H1 (cell line): ENCODE measurements around the gene SPTBN1. TPM values are rescaled to one million over a fixed set of nuclear protein-coding genes. Genes with fewer than 3 reads are reported as not detected.

ENCODE experiments used
- CTCF ChIA-PET: fragments of 300-600 bp; sonication (Branson Sonifier 250); formaldehyde crosslinking; loops from one replicate; lab custom pipeline; 2021; ENCODE audit not compliant: partially characterized antibody; lab: Charles Lee
- POLR2A ChIA-PET: fragments of 300-600 bp; sonication (Branson Sonifier 250); formaldehyde crosslinking; loops from one replicate; lab custom pipeline; 2021; ENCODE audit warnings: inconsistent platforms; ENCODE audit not compliant: partially characterized antibody; lab: Charles Lee
- DNase-seq, 2 experiments: peaks; one replicate each; pipeline versions ENCODE4 v3.0.0 to v3.0.0-alpha.2; 2010 to 2022; ENCODE audit warnings: low spot score in 2 of 2, low read depth in 1 of 2, mixed read lengths in 1 of 2
- FAIRE-seq: peaks from 2 replicates; lab custom pipeline; 2011; peaks lifted over from hg19 to GRCh38; lab: Jason Lieb, UNC
- H2AFZ ChIP-seq: 2 replicates; pipeline ENCODE4 v1.8.1; 2012; ENCODE audit warnings: low read length, inconsistent platforms
- H2AK5ac ChIP-seq: 2 replicates; pipeline ENCODE4 v1.6.1; 2013; ENCODE audit warnings: low read depth, low read length
- H2BK120ac ChIP-seq: replicated peaks from 2 replicates; pipeline ENCODE3; 2013; ENCODE audit warnings: low read depth, low read length, inconsistent platforms
- H2BK12ac ChIP-seq: 2 replicates; pipeline ENCODE4 v1.6.1; 2013; ENCODE audit warnings: low read depth, low read length
- H2BK15ac ChIP-seq: 2 replicates; pipeline ENCODE4 v1.6.1; 2013; ENCODE audit warnings: low read length
- H2BK20ac ChIP-seq: 2 replicates; pipeline ENCODE4 v1.6.1; 2013; ENCODE audit warnings: low read length
- H2BK5ac ChIP-seq: 2 replicates; pipeline ENCODE4 v1.6.1; 2013; ENCODE audit warnings: low read depth, low read length
- H3K14ac ChIP-seq: 2 replicates; pipeline ENCODE4 v1.6.1; 2013; ENCODE audit warnings: inconsistent platforms; ENCODE audit not compliant: insufficient read length
- H3K18ac ChIP-seq: 2 replicates; pipeline ENCODE4 v1.6.1; 2013; ENCODE audit warnings: low read length; ENCODE audit errors: extremely low read depth
- H3K23ac ChIP-seq: 2 replicates; pipeline ENCODE4 v1.6.1; 2013; ENCODE audit warnings: inconsistent platforms; ENCODE audit not compliant: insufficient read length
- H3K23me2 ChIP-seq: 2 replicates; pipeline ENCODE4 v1.6.1; 2013; ENCODE audit warnings: low read depth, low read length
- H3K27ac ChIP-seq: 2 replicates; pipeline ENCODE4 v1.6.1; 2011; ENCODE audit warnings: low read depth, low read length, inconsistent platforms
- H3K27me3 ChIP-seq, 4 experiments: replicated peaks in 1 of 4; 1 replicate in 1 of 4; 2 replicates in 3 of 4; pipeline versions ENCODE4 v1.6.1 to v1.8.1; 2011 to 2013; ENCODE audit warnings: low read length in 3 of 4, mild to moderate bottlenecking in 3 of 4, inconsistent platforms in 2 of 4, mixed read lengths in 2 of 4, moderate library complexity in 1 of 4; ENCODE audit not compliant: control insufficient read depth in 3 of 4, insufficient read depth in 3 of 4; ENCODE audit errors: extremely low read depth in 1 of 4
- H3K36me3 ChIP-seq, 4 experiments: 2 replicates each; pipeline versions ENCODE4 v1.6.1 to v1.8.1; 2011 to 2013; ENCODE audit warnings: mild to moderate bottlenecking in 4 of 4, low read length in 3 of 4, moderate library complexity in 2 of 4, control low read depth in 1 of 4, inconsistent platforms in 1 of 4; ENCODE audit not compliant: insufficient read depth in 4 of 4, control insufficient read depth in 2 of 4
- H3K4ac ChIP-seq: replicated peaks from 2 replicates; pipeline ENCODE3; 2013; ENCODE audit warnings: low read length, low read depth, mixed read lengths, inconsistent platforms; ENCODE audit not compliant: insufficient read length
- H3K4me1 ChIP-seq, 4 experiments: replicated peaks in 1 of 4; 1 replicate in 1 of 4; 2 replicates in 3 of 4; pipeline versions ENCODE4 v1.6.1 to v1.8.1; 2011 to 2013; ENCODE audit warnings: low read length in 3 of 4, inconsistent platforms in 2 of 4, mixed read lengths in 1 of 4; ENCODE audit not compliant: insufficient read depth in 4 of 4, control insufficient read depth in 3 of 4
- H3K4me2 ChIP-seq, 2 experiments: 2 replicates each; pipeline versions ENCODE4 v1.6.1 to v1.8.1; 2011 to 2013; ENCODE audit warnings: low read depth in 2 of 2, low read length in 2 of 2, control low read depth in 1 of 2, inconsistent platforms in 1 of 2, mild to moderate bottlenecking in 1 of 2; ENCODE audit not compliant: insufficient read depth in 1 of 2
- H3K4me3 ChIP-seq, 4 experiments: fragments of 200-600, 300-600 bp in 1 of 4; sonication (generic), shearing (Covaris generic), sonication (Bioruptor Twin) in 1 of 4; 2 replicates each; pipeline versions ENCODE4 v1.5.1 to v1.8.1; 2011 to 2016; ENCODE audit warnings: low read length in 4 of 4, low read depth in 3 of 4, control low read depth in 2 of 4, inconsistent platforms in 2 of 4, mild to moderate bottlenecking in 2 of 4, mixed read lengths in 1 of 4, moderate library complexity in 1 of 4; ENCODE audit not compliant: insufficient read depth in 2 of 4; ENCODE audit errors: extremely low read depth in 1 of 4
- H3K56ac ChIP-seq: replicated peaks from 2 replicates; pipeline ENCODE3; 2013; ENCODE audit warnings: low read depth, mild to moderate bottlenecking, mixed read lengths, low read length, inconsistent platforms; ENCODE audit not compliant: insufficient read length
- H3K79me1 ChIP-seq: 2 replicates; pipeline ENCODE4 v1.6.1; 2013; ENCODE audit warnings: low read depth, low read length, control low read depth
- H3K79me2 ChIP-seq, 2 experiments: 2 replicates each; pipeline versions ENCODE4 v1.6.1 to v1.8.1; 2012 to 2013; ENCODE audit warnings: low read length in 2 of 2, mild to moderate bottlenecking in 2 of 2, inconsistent platforms in 1 of 2; ENCODE audit not compliant: insufficient read depth in 2 of 2, control insufficient read depth in 1 of 2
- H3K9ac ChIP-seq, 4 experiments: replicated peaks in 1 of 4; 1 replicate in 1 of 4; 2 replicates in 3 of 4; pipeline versions ENCODE4 v1.6.1 to v1.8.1; 2011 to 2013; ENCODE audit warnings: low read depth in 3 of 4, low read length in 3 of 4, control low read depth in 2 of 4, mild to moderate bottlenecking in 2 of 4, moderate library complexity in 2 of 4, inconsistent platforms in 1 of 4; ENCODE audit errors: extremely low read depth in 1 of 4
- H3K9me3 ChIP-seq, 2 experiments: 2 replicates each; pipeline versions ENCODE4 v1.6.1 to v1.8.1; 2012 to 2013; ENCODE audit warnings: mild to moderate bottlenecking in 2 of 2, moderate library complexity in 2 of 2, control low read depth in 1 of 2, inconsistent platforms in 1 of 2, low read depth in 1 of 2, low read length in 1 of 2, mixed read lengths in 1 of 2; ENCODE audit not compliant: insufficient read depth in 2 of 2
- H4K20me1 ChIP-seq, 2 experiments: replicated peaks in 1 of 2; 2 replicates each; pipeline versions ENCODE3 to v1.8.1; 2011 to 2013; ENCODE audit warnings: inconsistent platforms in 2 of 2, low read length in 2 of 2, mild to moderate bottlenecking in 1 of 2; ENCODE audit not compliant: insufficient read depth in 2 of 2, control insufficient read depth in 1 of 2
- H4K5ac ChIP-seq: 2 replicates; pipeline ENCODE4 v1.6.1; 2013; ENCODE audit warnings: low read length, low read depth, mixed read lengths, inconsistent platforms; ENCODE audit not compliant: insufficient read length
- H4K8ac ChIP-seq: 2 replicates; pipeline ENCODE4 v1.8.0; 2013; ENCODE audit warnings: mild to moderate bottlenecking, moderate library complexity, low read length, inconsistent platforms; ENCODE audit not compliant: insufficient read depth; ENCODE audit errors: extremely low read depth
- H4K91ac ChIP-seq: replicated peaks from 2 replicates; pipeline ENCODE3; 2013; ENCODE audit warnings: low read length, mixed read lengths, inconsistent platforms; ENCODE audit not compliant: insufficient read length
- ATF2 ChIP-seq: IDR thresholded peaks from 2 replicates; pipeline ENCODE4 v1.6.1; 2012; ENCODE audit warnings: low read length, inconsistent platforms
- CBX5 ChIP-seq: fragments of 300-800, 300-1000 bp; sonication (generic); IDR thresholded peaks from 2 replicates; pipeline ENCODE4 v1.7.1; 2016; ENCODE audit warnings: antibody characterized with exemption, low read length, low read depth
- CHD2 ChIP-seq: IDR thresholded peaks from 2 replicates; pipeline ENCODE4 v1.6.1; 2012; ENCODE audit warnings: low read length, improper control_type of control experiment
- NANOG ChIP-seq: IDR thresholded peaks from 2 replicates; pipeline ENCODE4 v1.6.1; 2011; ENCODE audit warnings: low read length, low read depth, mild to moderate bottlenecking, inconsistent platforms; ENCODE audit not compliant: insufficient read depth, poor library complexity, severe bottlenecking
- POLR2A ChIP-seq, 2 experiments: IDR thresholded peaks; 1 replicate in 1 of 2; 2 replicates in 1 of 2; pipeline ENCODE4 v1.6.1; 2011; ENCODE audit warnings: low read depth in 2 of 2, low read length in 2 of 2, mild to moderate bottlenecking in 2 of 2; ENCODE audit errors: control extremely low read depth in 1 of 2
- RBBP5 ChIP-seq: IDR thresholded peaks from 2 replicates; pipeline ENCODE4 v1.7.1; 2012; ENCODE audit warnings: low read depth, mild to moderate bottlenecking, inconsistent platforms, low read length, moderate library complexity, borderline replicate concordance
- RFX5 ChIP-seq: IDR thresholded peaks from 2 replicates; pipeline ENCODE4 v1.6.1; 2011; ENCODE audit warnings: low read depth, low read length, improper control_type of control experiment, borderline replicate concordance
- SIX5 ChIP-seq: IDR thresholded peaks from 2 replicates; pipeline ENCODE4 v1.6.1; 2011; ENCODE audit warnings: mild to moderate bottlenecking, low read depth, low read length
- TBP ChIP-seq: IDR thresholded peaks from 2 replicates; pipeline ENCODE4 v1.6.1; 2011; ENCODE audit warnings: low read depth, low read length, improper control_type of control experiment
- TEAD4 ChIP-seq: IDR thresholded peaks from 2 replicates; pipeline ENCODE4 v1.6.1; 2012; ENCODE audit warnings: low read depth, low read length, inconsistent platforms, mixed read lengths
- WGBS, 2 experiments: shearing (Covaris generic) in 1 of 2; methylation state at CpG; one replicate each; pipeline versions ENCODE4 v1.1.6 to v1.1.7; 2013 to 2015; ENCODE audit warnings: low lambda C conversion rate in 2 of 2, mixed read lengths in 2 of 2, inconsistent platforms in 1 of 2, low coverage in 1 of 2, missing lambda C conversion rate in 1 of 2; ENCODE audit not compliant: insufficient replicate concordance in 2 of 2, insufficient coverage in 1 of 2, insufficient read length in 1 of 2; ENCODE audit errors: extremely low coverage in 1 of 2, missing lambda C conversion rate in 1 of 2; 5-methylcytosine and 5-hydroxymethylcytosine counted together
- polyA plus RNA-seq, 7 experiments: library from polyadenylated mRNA; depleted of rRNA in 3 of 7; stranded (reverse) in 5 of 7; unstranded in 2 of 7; fragments of >200 nt in 5 of 7; fragments of 200-250 nt in 2 of 7; gene quantifications; 1 replicate in 5 of 7; 2 replicates in 1 of 7; 4 replicates in 1 of 7; pipeline versions ENCODE4 v1.2.1 to v1.2.3, GENCODE V29; 2011 to 2013; ENCODE audit warnings: missing spikeins in 2 of 7, mixed read lengths in 2 of 7
- total RNA-seq: library from RNA; stranded (reverse); fragmentation: NEBNext Ultra II Directional; extraction: Animal tissue kit (Norgen Biotek cat#: 25700); gene quantifications from 2 replicates; pipeline ENCODE4 v1.2.1, GENCODE V29; 2021

Gene SPTBN1
- total and polyA plus RNA-seq, 2 of the 8 experiments (the other 6 are each of a cell fraction or from before 2014, with no cell fraction given), result 31.8 to 180 TPM

DNA sequence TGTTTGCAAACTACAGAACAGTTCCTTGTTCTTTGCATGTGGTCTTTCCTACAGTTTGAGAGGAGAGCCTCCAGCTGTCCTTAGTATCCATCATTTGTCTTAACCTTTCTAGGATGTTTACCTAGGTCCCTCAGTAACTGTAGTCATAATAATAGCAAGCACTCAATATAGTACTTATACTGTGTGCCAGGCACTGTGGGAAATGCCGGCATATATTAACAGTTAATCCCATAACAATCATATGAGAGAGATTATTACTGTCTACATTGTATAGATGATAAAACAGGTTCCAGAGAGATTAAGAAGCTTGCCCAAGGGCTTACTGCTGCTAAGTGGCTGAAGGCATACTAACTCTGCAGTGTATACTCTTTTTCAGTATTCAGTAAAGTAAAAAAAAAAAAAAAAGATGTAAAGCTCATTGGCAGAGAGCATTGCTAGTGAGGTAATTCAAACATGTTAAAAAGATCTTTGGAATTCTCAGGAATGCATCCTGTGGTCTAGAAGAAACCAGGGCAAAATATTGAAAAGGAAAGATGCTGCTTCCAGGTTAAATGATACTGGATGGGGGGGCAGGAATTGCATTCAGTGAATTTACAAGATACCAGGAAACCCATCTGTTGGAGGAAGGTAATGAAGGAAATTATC is 72.3 kb downstream of the SPTBN1 start:
- H3K23ac ChIP-seq, result no peak overlapping the region
- H3K9me3 ChIP-seq, result no peaks in the 10 kb centered on the region
- H2AFZ ChIP-seq, result no peak overlapping the region
- no peak overlapping the region for H4K5ac ChIP-seq
- H3K79me2 ChIP-seq, result no peaks in the 10 kb centered on the region; a peak in 1 of 4 replicates
- H2BK12ac ChIP-seq, result no peak overlapping the region
- no peaks in the 10 kb centered on the region; the same call in 1 of the 2 replicates for H3K23me2 ChIP-seq
- H2BK20ac ChIP-seq, result no peak overlapping the region
- peaks cover 0 to 3% of the 10 kb centered on the region in 2 experiments for H4K20me1 ChIP-seq
- H2BK5ac ChIP-seq, result no peak overlapping the region
- no peak overlapping the region for H2AK5ac ChIP-seq
- H3K36me3 ChIP-seq, result peaks cover 0 to 7% (median 2%) of the 10 kb centered on the region in 4 experiments; a peak in 3 of 8 replicates
- CTCF ChIA-PET, result interaction anchor here (0.9 to 2.0 kb wide), 4 partner anchors 7 to 421 kb away, joined by 3 to 5 read pairs (median 3); no protein-coding TSS in a partner anchor
- H3K4me3 ChIP-seq, result no peak overlapping the region
- no peaks in the 10 kb centered on the region for H3K79me1 ChIP-seq
- no peak overlapping the region for H4K8ac ChIP-seq
- no peak for TF ChIP-seq SIX5
- no peak for TF ChIP-seq POLR2A (IDR thresholded peaks at IDR 0.05; ENCODE audit: control extremely low read depth in 1 of 2, low read depth in 2 of 2, low read length in 2 of 2)
- TF ChIP-seq CBX5, result no peak
- no peak for TF ChIP-seq TEAD4
- TF ChIP-seq TBP, result no peak
- no peak for TF ChIP-seq CHD2
- TF ChIP-seq RFX5, result no peak
- TF ChIP-seq NANOG, result no peak
- no peak for TF ChIP-seq ATF2
- no peak for TF ChIP-seq RBBP5
- no peak overlapping the region for H3K27ac ChIP-seq
- H3K9ac ChIP-seq, result no peak overlapping the region
- FAIRE-seq (no peak), DNase-seq (no peak)
- H3K27me3 ChIP-seq, result no peaks in the 10 kb centered on the region
- H3K4me1 ChIP-seq, result no peaks in the 10 kb centered on the region; a peak in 1 of 7 replicates
- no peak overlapping the region for H2BK120ac ChIP-seq
- no peak overlapping the region for H3K18ac ChIP-seq
- H2BK15ac ChIP-seq, result no peak overlapping the region
- POLR2A ChIA-PET, result no interaction called here
- no peak overlapping the region for H3K56ac ChIP-seq
- WGBS, 2 experiments, result 95% methylated on average over 1 of the region's 1 CpG; no CpG with 5 or more reads in 1 of the 2 experiments
- no peak overlapping the region for H3K14ac ChIP-seq
- no peak overlapping the region for H3K4me2 ChIP-seq
- no peak overlapping the region for H4K91ac ChIP-seq
- no peak overlapping the region for H3K4ac ChIP-seq
